Subcutaneous adipose tissue (tissue), 4 donors: ENCODE results near the gene DDR1. TPM values are rescaled to one million over a fixed set of nuclear protein-coding genes. Genes with fewer than 3 reads are reported as not detected.

Experiments used
- CTCF ChIP-seq: fragments of 450-650 bp; IDR thresholded peaks from one replicate; pipeline ENCODE4 v1.5.1; 2016; ENCODE audit warnings: low read depth, mild to moderate bottlenecking, control low read depth, antibody characterized with exemption, moderate library complexity
- total RNA-seq, 4 donors: library from RNA; depleted of rRNA; stranded (reverse); fragments of >200 nt; gene quantifications; one replicate each; pipeline ENCODE4 v1.1.0, GENCODE V29; 2016

DDR1 gene
- total RNA-seq, 4 donors from 2014 or later, result 14.3 to 62.0 (median 27.8) TPM

GRCh38 chr6:30844118-30844535 lies 40.2 kb upstream of the DDR1 start:
- no peak for TF ChIP-seq CTCF

GRCh38 chr6:30845183-30845582 lies 39.1 kb upstream of the DDR1 start:
- no peak for TF ChIP-seq CTCF

- TF ChIP-seq CTCF, result no peak
These were observed 36.8 kb upstream of the DDR1 start for GRCh38 chr6:30847421-30847970.

GRCh38 chr6:30847971-30848436 lies 36.3 kb upstream of the DDR1 start:
- TF ChIP-seq CTCF, result no peak

GRCh38 chr6:30849903-30850651 lies 34.2 kb upstream of the DDR1 start:
- TF ChIP-seq CTCF, result no peak

GRCh38 chr6:30854285-30855040 lies 29.9 kb upstream of the DDR1 start:
- TF ChIP-seq CTCF, result no peak
